WTC11 (cell line): ENCODE data around the gene ERC2. TPM values are rescaled to one million over a fixed set of nuclear protein-coding genes. Genes with fewer than 3 reads are reported as not detected.

Experiments
- ATAC-seq: fragments of 200-7000 bp; cut with Tn5 transposase; 2 replicates; pipeline ENCODE4 v1.10.0; 2021; ENCODE audit warnings: mild to moderate bottlenecking, moderate library complexity
- CTCF ChIA-PET: fragments of 300-600 bp; sonication (Branson Sonifier 250); formaldehyde crosslinking; loops from one replicate; lab custom pipeline; 2021; ENCODE audit warnings: antibody characterized with exemption; lab: Charles Lee
- POLR2A ChIA-PET: fragments of 350-600 bp; sonication (Branson Sonifier 250); formaldehyde crosslinking; loops from one replicate; lab custom pipeline; 2021; ENCODE audit warnings: antibody characterized with exemption; lab: Charles Lee
- DNase-seq: peaks from one replicate; pipeline ENCODE4 v3.0.0; 2021; ENCODE audit warnings: low spot score
- H3K27ac Mint-ChIP-seq: 2 replicates; pipeline ENCODE4 v1.8.0; 2021; ENCODE audit warnings: mixed read lengths
- H3K27me3 Mint-ChIP-seq: 2 replicates; pipeline ENCODE4 v1.8.0; 2021; ENCODE audit warnings: low read depth, mild to moderate bottlenecking, moderate library complexity, mixed read lengths
- H3K36me3 Mint-ChIP-seq: 2 replicates; pipeline ENCODE4 v1.8.0; 2021; ENCODE audit warnings: mixed read lengths
- H3K4me1 Mint-ChIP-seq: 2 replicates; pipeline ENCODE4 v1.8.0; 2022; ENCODE audit warnings: mixed read lengths
- H3K4me3 Mint-ChIP-seq: 2 replicates; pipeline ENCODE4 v1.8.0; 2021; ENCODE audit warnings: mild to moderate bottlenecking, moderate library complexity, mixed read lengths
- H3K9me3 Mint-ChIP-seq: 2 replicates; pipeline ENCODE4 v1.8.0; 2021; ENCODE audit warnings: mixed read lengths
- E2F4 ChIP-seq: sonication (generic); formaldehyde crosslinking; IDR thresholded peaks from 2 replicates; pipeline ENCODE4 v1.8.1; 2022; ENCODE audit warnings: low read depth, mild to moderate bottlenecking, moderate library complexity, missing genetic modification reagents, borderline replicate concordance
- ERG ChIP-seq: fragments of 250-450 bp; sonication (Bioruptor Pico); IDR thresholded peaks from 2 replicates; pipeline ENCODE4 v1.8.0; 2021; ENCODE audit warnings: mild to moderate bottlenecking
- ESRRA ChIP-seq: sonication (generic); formaldehyde crosslinking; IDR thresholded peaks from 2 replicates; pipeline ENCODE4 v1.8.1; 2022; ENCODE audit warnings: mild to moderate bottlenecking, missing genetic modification reagents, borderline replicate concordance
- FOXP4 ChIP-seq: sonication (generic); formaldehyde crosslinking; IDR thresholded peaks from 2 replicates; pipeline ENCODE4 v1.8.0; 2022; ENCODE audit warnings: mild to moderate bottlenecking, missing genetic modification reagents
- HMGXB4 ChIP-seq: sonication (generic); formaldehyde crosslinking; IDR thresholded peaks from 2 replicates; pipeline ENCODE4 v1.8.1; 2023; ENCODE audit warnings: mild to moderate bottlenecking, moderate library complexity, missing genetic modification reagents
- JUN ChIP-seq: sonication (generic); formaldehyde crosslinking; IDR thresholded peaks from 2 replicates; pipeline ENCODE4 v1.8.0; 2023; ENCODE audit warnings: mild to moderate bottlenecking, missing genetic modification reagents
- MAX ChIP-seq: sonication (generic); formaldehyde crosslinking; IDR thresholded peaks from 2 replicates; pipeline ENCODE4 v1.8.0; 2022; ENCODE audit warnings: mild to moderate bottlenecking, missing genetic modification reagents
- NFYB ChIP-seq: sonication (generic); formaldehyde crosslinking; conservative IDR thresholded peaks from 2 replicates; pipeline ENCODE4 v1.8.0; 2022; ENCODE audit warnings: low read depth, missing genetic modification reagents
- NR2C2 ChIP-seq: sonication (generic); formaldehyde crosslinking; IDR thresholded peaks from 2 replicates; pipeline ENCODE4 v1.8.0; 2022; ENCODE audit warnings: mild to moderate bottlenecking, missing genetic modification reagents
- SMAD4 ChIP-seq: sonication (generic); formaldehyde crosslinking; IDR thresholded peaks from 2 replicates; pipeline ENCODE4 v1.8.0; 2022; ENCODE audit warnings: mild to moderate bottlenecking, missing genetic modification reagents
- TP53 ChIP-seq: sonication (generic); formaldehyde crosslinking; IDR thresholded peaks from 2 replicates; pipeline ENCODE4 v1.8.1; 2023; ENCODE audit warnings: mild to moderate bottlenecking, missing genetic modification reagents
- total RNA-seq: library from RNA; stranded (reverse); gene quantifications from 3 replicates; pipeline ENCODE4 v1.2.3, GENCODE V29; 2021

ERC2 gene
- total RNA-seq, 1 experiment from 2014 or later = 23.5 TPM

- Mint-ChIP-seq H3K27ac (no peak overlapping the region), H3K36me3 (no peaks in the 10 kb centered on the region), H3K4me3 (peak overlapping the region; percentile 78), H3K4me1 (peaks cover 17% of the 10 kb centered on the region), H3K9me3 (no peaks in the 10 kb centered on the region), H3K27me3 (peaks cover 76% of the 10 kb centered on the region)
- POLR2A ChIA-PET = no interaction called here
- peak; percentile 8 for ATAC-seq
- DNase-seq = peak; percentile 72
- TF ChIP-seq FOXP4 (CRISPR knock-in tag) (0 out of 2 replicates have a peak, but pooled peaks have one; percentile 9), NFYB (no peak), ESRRA (CRISPR knock-in tag) (no peak), MAX (CRISPR knock-in tag) (peak; percentile 57; the same call in 1 of the 2 replicates)
- CTCF ChIA-PET = interaction anchor here (0.9 to 1.4 kb wide), 5 partner anchors 15 to 762 kb away, joined by 3 read pairs; no protein-coding TSS in a partner anchor
These were observed 978.5 kb downstream of the ERC2 start for GRCh38 chr3:55489798-55490132.

GRCh38 chr3:55488398-55489055, 979.7 kb downstream of the ERC2 start:
- TF ChIP-seq E2F4 = no peak
- TF ChIP-seq TP53 (CRISPR knock-in tag) = no peak
- TF ChIP-seq NR2C2 (CRISPR knock-in tag) = no peak
- no peak for TF ChIP-seq ERG (CRISPR knock-in tag)
- ChIA-PET CTCF (interaction anchor here (1.1 to 1.9 kb wide), 6 partner anchors 83 to 763 kb away, joined by 3 to 9 read pairs (median 3); no protein-coding TSS in a partner anchor), POLR2A (interaction anchor here (0.7 kb wide), 1 partner anchor 66 kb away, joined by 4 read pairs; no protein-coding TSS in a partner anchor)
- H3K27ac Mint-ChIP-seq = no peak overlapping the region
- ATAC-seq = peak; percentile 7
- no peaks in the 10 kb centered on the region for H3K36me3 Mint-ChIP-seq
- no peaks in the 10 kb centered on the region for H3K9me3 Mint-ChIP-seq
- peaks cover 30% of the 10 kb centered on the region for H3K4me1 Mint-ChIP-seq
- H3K27me3 Mint-ChIP-seq = peaks cover 88% of the 10 kb centered on the region
- peak; percentile 75 for DNase-seq
- peak overlapping the region; percentile 78 for H3K4me3 Mint-ChIP-seq

- Mint-ChIP-seq H3K36me3 (no peaks in the 10 kb centered on the region), H3K27ac (no peak overlapping the region), H3K9me3 (no peaks in the 10 kb centered on the region), H3K27me3 (peaks cover 91% of the 10 kb centered on the region), H3K4me1 (peaks cover 38% of the 10 kb centered on the region), H3K4me3 (peak overlapping the region; percentile 85)
- DNase-seq = peak; percentile 40
- ATAC-seq = no peak
- ChIA-PET CTCF (interaction anchor here (0.6 to 1.9 kb wide), 9 partner anchors 12 to 1040 kb away, joined by 3 to 9 read pairs (median 3); no protein-coding TSS in a partner anchor), POLR2A (interaction anchor here (0.7 kb wide), 1 partner anchor 67 kb away, joined by 4 read pairs; no protein-coding TSS in a partner anchor)
- TF ChIP-seq JUN (0 out of 2 replicates have a peak, but pooled peaks have one; percentile 41), HMGXB4 (peak; percentile 66), SMAD4 (CRISPR knock-in tag) (no peak)
These were observed 980.7 kb downstream of the ERC2 start for GRCh38 chr3:55487381-55488241.
